Epidermal melanocyte (primary cell): ENCODE measurements around the gene STIM2.

Source experiments
- DNase-seq: peaks from one replicate; pipeline ENCODE4 v3.0.0; 2011; ENCODE audit warnings: low spot score; ENCODE audit not compliant: insufficient read length

STIM2 gene

GRCh38 chr4:26837993-26838842 lies 22.4 kb upstream of the STIM2 start:
- no peak for DNase-seq

DNA sequence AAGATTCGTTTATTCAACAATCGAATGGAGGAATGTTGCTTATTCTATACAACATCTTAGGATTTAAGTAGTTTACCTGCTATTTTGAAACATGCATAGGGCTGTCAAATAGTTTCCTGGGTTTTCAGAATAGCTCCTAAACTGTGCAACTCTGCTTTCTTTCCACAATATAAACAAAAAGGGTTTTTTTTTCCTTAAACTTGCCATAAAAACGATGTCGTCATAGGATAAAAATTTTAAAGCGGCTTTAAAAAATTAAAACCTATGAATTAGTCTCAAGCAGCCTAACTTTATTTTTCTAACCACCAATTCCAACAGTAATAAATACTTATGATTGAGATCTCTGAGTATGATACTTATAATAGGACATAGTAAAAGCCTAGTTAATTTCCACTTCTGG lies 21.6 kb upstream of the STIM2 start:
- DNase-seq: no peak

DNA sequence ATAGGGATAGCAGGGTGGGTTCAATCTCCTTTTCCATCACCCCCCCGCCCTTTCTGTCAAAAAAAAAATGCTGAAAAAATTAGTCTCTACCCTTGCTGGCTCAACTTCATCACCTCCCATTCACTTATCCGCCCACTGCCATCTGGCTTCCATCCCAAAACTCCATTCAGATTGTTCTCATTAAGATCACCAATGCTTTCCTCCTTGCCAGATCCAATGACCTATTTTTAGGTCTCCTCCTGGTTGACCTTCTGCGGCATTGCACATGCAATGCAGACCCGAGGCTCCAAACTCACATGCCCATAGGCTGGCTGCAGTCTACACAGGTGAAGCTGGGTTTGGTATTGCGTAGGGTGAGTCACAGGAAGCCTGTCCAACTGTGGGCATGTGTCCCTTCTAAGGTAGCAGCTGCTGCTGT lies 21.1 kb upstream of the STIM2 start:
- DNase-seq: no peak

DNA sequence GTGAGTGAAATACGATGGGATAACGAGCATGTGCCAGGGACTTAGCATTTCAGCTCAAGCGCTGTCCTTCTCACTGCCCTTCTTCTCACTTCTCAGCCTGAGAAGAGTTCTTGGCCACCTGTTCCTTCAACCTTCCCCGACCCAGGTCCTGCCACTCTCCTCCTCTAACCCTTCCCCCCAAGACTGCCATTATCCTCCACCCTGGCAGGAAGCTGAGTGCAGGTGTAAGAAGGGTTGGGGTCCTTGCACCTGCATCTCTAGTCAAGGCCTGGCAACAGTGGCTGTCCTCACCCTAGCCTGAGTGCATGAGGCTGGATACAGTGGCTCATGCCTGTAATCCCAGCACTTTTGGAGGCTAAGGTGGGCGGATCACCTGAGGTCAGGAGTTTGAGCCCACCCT lies 19.9 kb upstream of the STIM2 start:
- DNase-seq: no peak

DNA sequence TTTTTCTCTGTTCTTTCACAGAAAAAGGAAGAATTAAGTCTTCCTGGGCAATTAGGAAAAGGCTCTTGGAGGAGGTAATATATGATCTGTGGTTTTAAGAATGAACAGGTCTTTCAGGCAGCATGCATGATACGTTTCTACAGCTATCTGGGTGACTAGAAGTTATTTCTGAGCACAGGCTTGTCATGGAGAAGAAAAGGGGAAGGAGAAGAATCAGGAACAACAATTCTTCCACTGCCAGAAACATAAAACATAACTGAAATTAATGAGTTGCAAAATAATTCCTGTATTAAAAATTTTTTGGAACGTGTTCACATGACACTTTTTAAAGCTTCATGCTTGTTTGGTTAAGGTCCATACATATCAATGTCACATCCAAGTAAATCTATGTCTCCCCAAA lies 17.7 kb upstream of the STIM2 start:
- no peak for DNase-seq

GRCh38 chr4:26850528-26850927 lies 10.1 kb upstream of the STIM2 start:
- no peak for DNase-seq

- DNase-seq: no peak
Observed at GRCh38 chr4:26851129-26851528, 9.5 kb upstream of the STIM2 start.

GRCh38 chr4:26854701-26855100 lies 5.9 kb upstream of the STIM2 start:
- DNase-seq: no peak

- no peak for DNase-seq
Observed at GRCh38 chr4:26856906-26857277, 3.7 kb upstream of the STIM2 start.

DNA sequence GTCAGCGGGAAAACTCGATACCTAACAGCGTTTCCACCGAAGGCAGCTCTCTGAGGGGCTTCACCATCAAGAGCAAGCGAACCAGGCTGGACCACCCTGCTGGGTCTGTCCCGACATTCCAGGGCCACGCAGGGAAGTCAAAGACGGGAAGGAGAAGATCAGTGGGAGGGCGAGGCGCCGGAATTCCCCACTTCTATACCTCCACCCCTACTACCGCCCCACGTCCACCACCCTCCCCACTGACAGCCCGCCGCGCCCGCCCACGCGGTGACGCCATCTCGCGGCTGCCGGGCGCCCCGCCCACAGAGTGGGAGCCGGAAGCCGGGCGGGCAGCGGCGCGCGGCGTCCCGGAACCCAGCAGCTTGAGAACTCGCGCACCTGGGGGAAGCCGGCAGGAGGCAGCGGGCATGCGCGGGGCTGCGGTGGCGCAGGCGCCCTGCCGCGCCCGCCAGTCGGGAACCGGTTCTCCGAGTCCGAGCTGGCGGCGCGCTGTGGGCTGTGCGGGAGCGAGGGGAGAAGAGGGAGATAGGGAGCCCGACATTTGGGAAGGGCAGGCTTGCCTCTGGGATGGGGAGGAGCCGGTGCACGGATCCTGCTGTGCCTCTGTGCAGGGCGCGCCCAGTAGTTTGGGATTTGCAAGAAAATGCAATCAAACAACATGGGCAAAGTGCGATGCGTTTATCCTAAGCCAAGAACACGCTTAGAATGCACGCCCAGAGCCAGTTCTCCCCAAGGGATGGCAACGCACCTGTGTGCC lies 3.2 kb upstream of the STIM2 start:
- peak; percentile 44 for DNase-seq

DNA sequence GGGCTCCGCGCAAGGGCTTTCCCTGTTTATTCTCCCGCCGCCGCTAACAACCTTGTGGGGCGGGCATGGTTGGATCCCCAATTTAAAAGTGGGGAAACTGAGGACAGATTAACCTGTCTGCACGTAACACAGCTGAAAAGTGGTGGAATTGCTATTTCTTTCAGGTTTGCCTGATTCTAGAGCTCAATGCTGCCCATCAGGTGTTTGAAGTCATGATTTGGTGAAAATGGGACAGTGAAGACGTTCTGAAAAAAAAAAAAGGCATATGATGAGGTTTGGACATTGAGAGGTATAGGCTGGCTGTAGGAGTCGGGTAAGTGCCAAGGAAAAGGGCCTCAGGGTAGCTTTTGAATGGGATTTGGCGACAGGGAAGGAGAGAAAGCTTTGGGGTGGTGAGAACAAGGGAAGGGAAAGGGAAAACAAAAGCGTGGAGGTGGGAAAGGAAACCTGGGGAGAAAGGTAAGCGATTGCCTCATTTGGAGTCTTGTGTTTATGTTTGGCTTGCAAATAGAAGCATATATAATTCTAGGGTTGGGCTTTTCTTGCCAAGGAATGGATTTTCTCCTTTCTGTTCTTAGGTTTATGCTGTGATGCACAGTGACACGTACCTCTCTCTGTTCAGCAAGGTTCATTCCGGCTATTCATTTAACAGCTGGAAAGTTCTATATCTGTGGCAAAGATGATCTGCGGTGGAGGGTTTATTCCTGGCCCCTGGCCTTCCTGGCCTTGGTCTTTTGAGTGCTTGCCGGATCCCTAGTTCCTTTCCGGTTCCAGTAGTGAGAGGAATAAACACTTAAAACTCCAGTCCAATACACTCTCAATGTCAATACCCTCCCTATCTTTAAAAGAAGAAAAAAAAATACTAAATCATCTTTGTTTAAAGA lies 2.4 kb upstream of the STIM2 start:
- no peak for DNase-seq

DNA sequence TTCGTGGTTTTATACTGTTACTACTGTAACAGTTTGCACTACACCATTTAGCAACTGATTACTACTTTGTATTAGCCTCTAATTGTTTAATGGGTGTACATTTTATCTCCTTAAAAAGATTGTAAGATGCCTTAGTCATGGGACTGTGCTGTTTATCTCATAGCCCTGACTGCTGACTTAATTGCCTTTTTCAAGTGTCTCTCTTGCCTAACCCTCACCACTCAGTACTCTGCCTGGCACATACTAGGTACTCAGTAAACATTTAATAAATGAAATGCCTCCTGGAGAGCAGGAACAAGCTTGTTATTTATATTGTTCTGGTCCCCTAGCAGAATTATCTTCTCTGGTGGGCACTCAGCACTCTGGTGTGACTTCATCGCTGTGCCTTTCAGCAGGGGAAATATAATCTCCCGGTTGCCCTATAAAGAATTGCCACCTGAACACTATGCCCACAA lies 1.7 kb upstream of the STIM2 start:
- no peak for DNase-seq

GRCh38 chr4:26859762-26860156 lies 882 bp upstream of the STIM2 start:
- no peak for DNase-seq

DNA sequence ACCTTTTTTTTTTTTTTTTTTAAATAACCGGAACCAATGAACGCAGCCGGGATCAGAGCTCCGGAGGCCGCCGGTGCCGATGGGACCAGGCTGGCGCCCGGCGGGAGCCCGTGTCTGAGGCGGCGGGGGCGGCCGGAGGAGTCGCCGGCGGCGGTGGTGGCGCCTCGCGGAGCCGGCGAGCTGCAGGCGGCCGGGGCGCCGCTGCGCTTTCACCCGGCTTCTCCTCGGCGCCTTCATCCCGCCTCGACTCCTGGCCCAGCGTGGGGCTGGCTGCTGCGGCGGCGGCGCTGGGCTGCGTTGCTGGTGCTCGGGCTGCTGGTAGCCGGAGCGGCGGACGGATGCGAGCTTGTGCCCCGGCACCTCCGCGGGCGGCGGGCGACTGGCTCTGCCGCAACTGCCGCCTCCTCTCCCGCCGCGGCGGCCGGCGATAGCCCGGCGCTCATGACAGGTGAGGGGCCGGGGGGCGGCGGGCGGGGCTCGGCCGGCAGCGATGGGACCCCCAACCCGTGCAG lies 337 bp downstream of the STIM2 start:
- DNase-seq: no peak

DNA sequence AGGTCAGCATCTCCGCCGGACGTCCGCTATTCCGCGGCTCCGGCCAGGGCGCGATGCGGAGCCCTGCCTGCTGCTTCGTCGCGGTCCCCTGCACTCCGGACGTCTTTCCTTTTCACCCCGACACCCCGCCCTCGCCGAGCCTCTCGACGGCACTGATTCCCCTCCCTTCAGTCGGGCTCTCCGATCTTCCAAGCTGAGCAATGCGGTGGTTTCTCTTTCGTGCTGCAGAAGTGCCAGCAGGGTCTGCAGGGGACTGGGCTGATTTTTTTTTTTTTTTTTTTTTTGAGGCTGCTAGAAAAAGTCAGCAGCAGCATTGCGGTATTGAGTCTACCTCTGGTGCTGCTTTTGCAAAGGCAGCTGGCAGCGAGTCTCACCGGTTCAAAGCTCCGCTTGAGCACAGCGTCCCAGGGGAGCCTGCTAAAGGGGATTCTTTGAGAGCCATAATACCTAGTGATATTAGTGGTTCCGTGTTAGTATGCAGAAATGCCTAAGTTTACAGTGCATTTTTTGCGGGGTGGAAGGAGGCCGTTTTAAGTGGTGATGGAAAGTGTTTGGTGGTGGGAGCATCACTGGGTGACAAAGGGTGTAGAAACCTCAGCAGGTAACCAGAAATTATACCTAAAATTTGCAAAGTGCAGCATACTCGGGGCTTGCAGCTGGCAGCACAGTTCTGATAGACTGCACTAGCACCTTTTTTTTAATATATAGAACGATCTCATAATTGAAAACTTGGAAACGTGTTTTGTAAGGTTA lies 969 bp downstream of the STIM2 start:
- no peak for DNase-seq

GRCh38 chr4:26862381-26862915 lies 1.8 kb downstream of the STIM2 start:
- DNase-seq: no peak

- DNase-seq: no peak
Observed at GRCh38 chr4:26863512-26863911, 2.9 kb downstream of the STIM2 start.

GRCh38 chr4:26864899-26865298 lies 4.3 kb downstream of the STIM2 start:
- DNase-seq: no peak

- DNase-seq: no peak
Observed at GRCh38 chr4:26866203-26866602, 5.6 kb downstream of the STIM2 start.

GRCh38 chr4:26866781-26867180 lies 6.1 kb downstream of the STIM2 start:
- no peak for DNase-seq
